ENCODE data around the gene NOP9.

NOP9 gene

GRCh38 chr14:24260780-24261157, 38.9 kb upstream of the NOP9 start:
- no peak overlapping the region for H3K27ac Mint-ChIP-seq
- H3K4me1 Mint-ChIP-seq, result no peaks in the 10 kb centered on the region
- H3K9me3 Mint-ChIP-seq, result no peaks in the 10 kb centered on the region
- no peak overlapping the region for H3K4me3 Mint-ChIP-seq
- no peaks in the 10 kb centered on the region for H3K27me3 Mint-ChIP-seq
- H3K36me3 Mint-ChIP-seq, result peaks cover 4% of the 10 kb centered on the region

- peaks cover 7% of the 10 kb centered on the region for H3K36me3 Mint-ChIP-seq
- no peak overlapping the region for H3K4me3 Mint-ChIP-seq
- no peak overlapping the region for H3K27ac Mint-ChIP-seq
- H3K4me1 Mint-ChIP-seq, result no peaks in the 10 kb centered on the region
- no peaks in the 10 kb centered on the region for H3K27me3 Mint-ChIP-seq
- H3K9me3 Mint-ChIP-seq, result no peaks in the 10 kb centered on the region
Measured at GRCh38 chr14:24261256-24261968, 38.2 kb upstream of the NOP9 start.

- no peaks in the 10 kb centered on the region for H3K9me3 Mint-ChIP-seq
- no peaks in the 10 kb centered on the region for H3K4me1 Mint-ChIP-seq
- H3K27ac Mint-ChIP-seq, result no peak overlapping the region
- no peaks in the 10 kb centered on the region for H3K27me3 Mint-ChIP-seq
- no peak overlapping the region for H3K4me3 Mint-ChIP-seq
- H3K36me3 Mint-ChIP-seq, result peaks cover 6% of the 10 kb centered on the region
Measured at GRCh38 chr14:24261969-24262327, 37.7 kb upstream of the NOP9 start.

- Mint-ChIP-seq H3K9me3 (no peaks in the 10 kb centered on the region), H3K27me3 (no peaks in the 10 kb centered on the region), H3K36me3 (peaks cover 8% of the 10 kb centered on the region), H3K4me1 (no peaks in the 10 kb centered on the region), H3K4me3 (no peak within 1 kb of the TSS), H3K27ac (no peak within 1 kb of the TSS)
Measured at GRCh38 chr14:24262821-24263733, 36.6 kb upstream of the NOP9 start, which contains the start of gene TGM1. Gene TGM1, minus strand, starts transcription at chr14:24263177. Its CDS starts 825 bp downstream, at chr14:24262352.

GRCh38 chr14:24263848-24264247, 35.8 kb upstream of the NOP9 start:
- H3K27me3 Mint-ChIP-seq, result no peaks in the 10 kb centered on the region
- no peak overlapping the region for H3K4me3 Mint-ChIP-seq

GRCh38 chr14:24264298-24264697, 35.4 kb upstream of the NOP9 start:
- Mint-ChIP-seq H3K36me3 (peaks cover 8% of the 10 kb centered on the region), H3K4me1 (no peaks in the 10 kb centered on the region), H3K9me3 (no peaks in the 10 kb centered on the region), H3K27me3 (no peaks in the 10 kb centered on the region), H3K4me3 (no peak overlapping the region), H3K27ac (no peak overlapping the region)

More at GRCh38 chr14:24263848-24264247, 35.8 kb upstream of the NOP9 start:
- H3K27ac Mint-ChIP-seq, result no peak overlapping the region
- H3K9me3 Mint-ChIP-seq, result no peaks in the 10 kb centered on the region
- H3K36me3 Mint-ChIP-seq, result peaks cover 8% of the 10 kb centered on the region
- no peaks in the 10 kb centered on the region for H3K4me1 Mint-ChIP-seq

GRCh38 chr14:24266344-24267244, 33.1 kb upstream of the NOP9 start:
- no peak overlapping the region for H3K4me3 Mint-ChIP-seq

GRCh38 chr14:24267516-24267915, 32.1 kb upstream of the NOP9 start:
- H3K27me3 Mint-ChIP-seq, result no peaks in the 10 kb centered on the region
- H3K9me3 Mint-ChIP-seq, result no peaks in the 10 kb centered on the region
- H3K4me1 Mint-ChIP-seq, result peaks cover 17% of the 10 kb centered on the region
- H3K4me3 Mint-ChIP-seq, result no peak overlapping the region
- H3K36me3 Mint-ChIP-seq, result peaks cover 7% of the 10 kb centered on the region
- no peak overlapping the region for H3K27ac Mint-ChIP-seq

More at GRCh38 chr14:24266344-24267244, 33.1 kb upstream of the NOP9 start:
- Mint-ChIP-seq H3K4me1 (peaks cover 8% of the 10 kb centered on the region), H3K27me3 (no peaks in the 10 kb centered on the region), H3K36me3 (peaks cover 7% of the 10 kb centered on the region), H3K9me3 (no peaks in the 10 kb centered on the region), H3K27ac (peak overlapping the region; percentile 19)

GRCh38 chr14:24268225-24268624, 31.4 kb upstream of the NOP9 start:
- Mint-ChIP-seq H3K36me3 (peaks cover 7% of the 10 kb centered on the region), H3K27ac (no peak overlapping the region), H3K4me3 (no peak overlapping the region), H3K9me3 (no peaks in the 10 kb centered on the region), H3K4me1 (peaks cover 24% of the 10 kb centered on the region), H3K27me3 (no peaks in the 10 kb centered on the region)

GRCh38 chr14:24269368-24269767, 30.3 kb upstream of the NOP9 start:
- Mint-ChIP-seq H3K4me3 (no peak overlapping the region), H3K9me3 (no peaks in the 10 kb centered on the region), H3K27ac (no peak overlapping the region), H3K36me3 (peaks cover 7% of the 10 kb centered on the region), H3K4me1 (peaks cover 36% of the 10 kb centered on the region), H3K27me3 (no peaks in the 10 kb centered on the region)

GRCh38 chr14:24269910-24270536, 29.6 kb upstream of the NOP9 start:
- Mint-ChIP-seq H3K4me1 (peaks cover 39% of the 10 kb centered on the region), H3K4me3 (peak overlapping the region; percentile 85), H3K27ac (no peak overlapping the region), H3K9me3 (no peaks in the 10 kb centered on the region), H3K36me3 (peaks cover 7% of the 10 kb centered on the region), H3K27me3 (no peaks in the 10 kb centered on the region)

GRCh38 chr14:24270537-24271133, 29.0 kb upstream of the NOP9 start:
- H3K27me3 Mint-ChIP-seq, result no peaks in the 10 kb centered on the region
- peak overlapping the region; percentile 85 for H3K4me3 Mint-ChIP-seq
- H3K4me1 Mint-ChIP-seq, result peaks cover 45% of the 10 kb centered on the region
- H3K36me3 Mint-ChIP-seq, result peaks cover 7% of the 10 kb centered on the region
- no peaks in the 10 kb centered on the region for H3K9me3 Mint-ChIP-seq
- H3K27ac Mint-ChIP-seq, result peak overlapping the region; percentile 95

GRCh38 chr14:24271134-24271833, 28.4 kb upstream of the NOP9 start, which contains the start of gene RABGGTA:
Gene RABGGTA, minus strand, starts transcription at chr14:24271597. Its CDS starts 482 bp downstream, at chr14:24271115.
- H3K4me3 Mint-ChIP-seq, result peak within 1 kb of the TSS; percentile 85

GRCh38 chr14:24271834-24272263, 27.8 kb upstream of the NOP9 start:
- no peaks in the 10 kb centered on the region for H3K9me3 Mint-ChIP-seq
- peak overlapping the region; percentile 85 for H3K4me3 Mint-ChIP-seq
- peaks cover 50% of the 10 kb centered on the region for H3K4me1 Mint-ChIP-seq
- H3K27ac Mint-ChIP-seq, result peak overlapping the region; percentile 96
- no peaks in the 10 kb centered on the region for H3K27me3 Mint-ChIP-seq
- peaks cover 4% of the 10 kb centered on the region for H3K36me3 Mint-ChIP-seq

More at GRCh38 chr14:24271134-24271833, 28.4 kb upstream of the NOP9 start, which contains the start of gene RABGGTA:
- Mint-ChIP-seq H3K4me1 (peaks cover 45% of the 10 kb centered on the region), H3K27me3 (no peaks in the 10 kb centered on the region), H3K9me3 (no peaks in the 10 kb centered on the region), H3K27ac (peak within 1 kb of the TSS; percentile 96), H3K36me3 (peaks cover 5% of the 10 kb centered on the region)

All from activated naive CD4-positive, alpha-beta T cell treated with anti-CD3 and anti-CD28 coated beads, Interleukin-2, amount 50 U/mL, for 24 hours (primary cell).